Gastroesophageal sphincter (tissue), 4 donors: ENCODE data around the gene ZPBP2. TPM values are rescaled to one million over a fixed set of nuclear protein-coding genes. Genes with fewer than 3 reads are reported as not detected.
"Not testable (repeated sequence)": the region's sequence is repeated elsewhere in the genome, so short reads cannot be mapped to it uniquely, and the experiment has no call there.

Source experiments
- ATAC-seq: fragments of 150-250 bp; one replicate; pipeline ENCODE4 v1.9.1; 2016; ENCODE audit warnings: mild to moderate bottlenecking, moderate library complexity
- H3K27ac ChIP-seq, 4 donors: fragments of 200-600 bp; sonication (generic) in 3 of 4; 1 replicate in 3 of 4; 2 replicates in 1 of 4; pipeline ENCODE4 v1.5.1; 2016 to 2019
- H3K27me3 ChIP-seq: fragments of 200-600 bp; sonication (generic); one replicate; pipeline ENCODE4 v1.5.1; 2019
- H3K36me3 ChIP-seq, 2 donors: fragments of 200-600 bp; sonication (generic); one replicate each; pipeline ENCODE4 v1.5.1; 2019; ENCODE audit warnings: control low read depth in 1 of 2
- H3K4me1 ChIP-seq, 3 donors: fragments of 200-600 bp; sonication (generic); 1 replicate in 2 of 3; 2 replicates in 1 of 3; pipeline ENCODE4 v1.5.1; 2016 to 2019; ENCODE audit warnings: control low read depth in 2 of 3
- H3K4me3 ChIP-seq, 2 donors: fragments of 200-600 bp; sonication (generic); one replicate each; pipeline ENCODE4 v1.5.1; 2019; ENCODE audit warnings: mild to moderate bottlenecking in 1 of 2, moderate library complexity in 1 of 2
- H3K9me3 ChIP-seq, 3 donors: fragments of 200-600 bp; sonication (generic); one replicate each; pipeline ENCODE4 v1.5.1; 2017 to 2019; ENCODE audit warnings: control low read depth in 2 of 3
- EP300 ChIP-seq: sonication (generic); formaldehyde crosslinking; IDR thresholded peaks from one replicate; pipeline ENCODE4 v1.6.1; 2017; ENCODE audit warnings: antibody characterized with exemption, mild to moderate bottlenecking
- POLR2A ChIP-seq, 2 donors: fragments of 450-650 bp; IDR thresholded peaks; one replicate each; pipeline ENCODE4 v1.6.1; 2017; ENCODE audit warnings: antibody characterized with exemption in 2 of 2, mild to moderate bottlenecking in 2 of 2, moderate library complexity in 1 of 2
- POLR2AphosphoS5 ChIP-seq: sonication (generic); formaldehyde crosslinking; IDR thresholded peaks from one replicate; pipeline ENCODE4 v1.6.1; 2017; ENCODE audit warnings: antibody characterized with exemption
- whole genome bisulfite sequencing, 2 donors: methylation state at CpG; one replicate each; pipeline ENCODE4 v1.1.5; 2018; ENCODE audit warnings: low coverage in 1 of 2; 5-methylcytosine and 5-hydroxymethylcytosine counted together
- total RNA-seq, 4 donors: library from RNA; depleted of rRNA; stranded (reverse); fragments of >200 nt; gene quantifications; one replicate each; pipeline ENCODE4 v1.1.0, GENCODE V29; 2016
- TF ChIP-seq, protein P1 (sequence below), 4 experiments: fragments of 200-600 bp in 2 of 4; fragments of 450-650 bp in 2 of 4; sonication (generic) in 1 of 4; IDR thresholded peaks; one replicate each; pipeline ENCODE4 v1.5.1; 2017 to 2019; ENCODE audit warnings: antibody characterized with exemption in 4 of 4, mild to moderate bottlenecking in 2 of 4, moderate library complexity in 2 of 4

Gene ZPBP2
- total RNA-seq, 4 donors from 2014 or later = not detected

DNA sequence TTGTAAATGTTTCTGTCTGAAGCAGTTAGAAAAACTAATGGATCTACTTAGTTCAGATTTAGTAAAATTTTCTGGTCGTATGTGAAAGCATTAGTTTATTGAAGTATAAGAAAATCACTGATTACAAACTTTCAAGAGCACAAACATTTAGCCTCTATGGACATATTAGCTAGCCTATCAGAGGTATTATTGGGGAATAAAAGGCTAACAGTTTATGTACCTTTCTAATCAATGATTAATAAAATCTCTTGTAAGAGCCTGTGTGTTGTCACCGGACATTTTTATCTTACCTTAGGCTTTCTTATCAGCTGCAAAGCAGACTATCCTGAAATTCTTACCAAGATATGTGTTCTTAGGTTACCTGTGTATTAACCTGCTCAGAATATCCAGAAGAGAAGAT is 21.2 kb downstream of the ZPBP2 start:
- Histone ChIP-seq H3K9me3 (peaks cover 0 to 5% (median 0%) of the 10 kb centered on the region in 3 donors), H3K27ac (no peak overlapping the region), H3K4me1 (no peaks in the 10 kb centered on the region), H3K27me3 (peaks cover 69% of the 10 kb centered on the region), H3K4me3 (no peak overlapping the region), H3K36me3 (no peaks in the 10 kb centered on the region)
- no peak for ATAC-seq
- 21 to 29% methylated on average over 2 of the region's 2 CpGs for WGBS, 2 donors
- TF ChIP-seq, protein P1, sequence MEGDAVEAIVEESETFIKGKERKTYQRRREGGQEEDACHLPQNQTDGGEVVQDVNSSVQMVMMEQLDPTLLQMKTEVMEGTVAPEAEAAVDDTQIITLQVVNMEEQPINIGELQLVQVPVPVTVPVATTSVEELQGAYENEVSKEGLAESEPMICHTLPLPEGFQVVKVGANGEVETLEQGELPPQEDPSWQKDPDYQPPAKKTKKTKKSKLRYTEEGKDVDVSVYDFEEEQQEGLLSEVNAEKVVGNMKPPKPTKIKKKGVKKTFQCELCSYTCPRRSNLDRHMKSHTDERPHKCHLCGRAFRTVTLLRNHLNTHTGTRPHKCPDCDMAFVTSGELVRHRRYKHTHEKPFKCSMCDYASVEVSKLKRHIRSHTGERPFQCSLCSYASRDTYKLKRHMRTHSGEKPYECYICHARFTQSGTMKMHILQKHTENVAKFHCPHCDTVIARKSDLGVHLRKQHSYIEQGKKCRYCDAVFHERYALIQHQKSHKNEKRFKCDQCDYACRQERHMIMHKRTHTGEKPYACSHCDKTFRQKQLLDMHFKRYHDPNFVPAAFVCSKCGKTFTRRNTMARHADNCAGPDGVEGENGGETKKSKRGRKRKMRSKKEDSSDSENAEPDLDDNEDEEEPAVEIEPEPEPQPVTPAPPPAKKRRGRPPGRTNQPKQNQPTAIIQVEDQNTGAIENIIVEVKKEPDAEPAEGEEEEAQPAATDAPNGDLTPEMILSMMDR (IDR thresholded peaks at IDR 0.05) = no peak
- TF ChIP-seq POLR2AphosphoS5 (no peak), EP300 (no peak), POLR2A (IDR thresholded peaks at IDR 0.05) (no peak)

DNA sequence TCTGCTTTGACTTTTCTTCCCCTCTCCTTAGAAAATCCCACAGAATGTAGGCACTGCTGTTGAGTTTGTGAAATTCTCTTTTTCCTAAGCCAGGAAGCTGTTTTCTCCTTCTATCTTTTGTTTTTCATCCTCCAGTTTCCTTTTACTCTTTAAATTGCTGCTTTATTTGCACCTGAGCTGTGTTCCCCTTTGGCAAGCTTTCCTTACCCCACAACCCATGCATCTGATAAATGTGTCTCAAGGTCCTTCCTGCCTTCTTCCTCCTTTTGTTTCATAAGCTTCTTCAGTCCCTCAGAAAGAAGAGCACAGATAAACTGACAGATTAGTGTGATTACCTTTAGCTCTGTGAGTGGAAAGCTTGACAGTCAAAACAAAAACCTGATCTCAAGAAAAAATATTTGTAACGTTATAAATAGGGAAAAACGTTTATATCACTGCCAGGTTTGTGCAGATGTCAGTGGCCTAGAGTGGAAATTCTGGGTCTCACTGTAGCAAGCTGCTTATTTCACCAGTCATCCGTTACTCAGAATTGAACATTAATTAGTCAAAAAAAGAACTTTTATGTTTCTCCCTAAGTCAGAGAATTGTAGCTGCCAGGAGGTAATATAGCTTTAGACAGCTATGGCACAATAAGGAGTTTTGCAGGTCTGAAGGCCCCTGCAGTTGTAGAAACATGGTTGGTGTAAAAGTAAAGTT is 26.8 kb downstream of the ZPBP2 start:
- H3K27ac ChIP-seq = no peak overlapping the region
- WGBS, 2 donors = 11% methylated on average over 3 of the region's 3 CpGs; no CpG with 5 or more reads in 1 of the 2 donors
- no peaks in the 10 kb centered on the region for H3K36me3 ChIP-seq
- no peaks in the 10 kb centered on the region for H3K4me1 ChIP-seq
- H3K4me3 ChIP-seq = no peak overlapping the region
- TF ChIP-seq, protein P1 (IDR thresholded peaks at IDR 0.05) = no peak
- TF ChIP-seq EP300 (no peak), POLR2A (IDR thresholded peaks at IDR 0.05) (no peak), POLR2AphosphoS5 (no peak)
- peaks cover 0 to 5% (median 0%) of the 10 kb centered on the region in 3 donors for H3K9me3 ChIP-seq
- ATAC-seq = no peak
- peaks cover 42% of the 10 kb centered on the region for H3K27me3 ChIP-seq

DNA sequence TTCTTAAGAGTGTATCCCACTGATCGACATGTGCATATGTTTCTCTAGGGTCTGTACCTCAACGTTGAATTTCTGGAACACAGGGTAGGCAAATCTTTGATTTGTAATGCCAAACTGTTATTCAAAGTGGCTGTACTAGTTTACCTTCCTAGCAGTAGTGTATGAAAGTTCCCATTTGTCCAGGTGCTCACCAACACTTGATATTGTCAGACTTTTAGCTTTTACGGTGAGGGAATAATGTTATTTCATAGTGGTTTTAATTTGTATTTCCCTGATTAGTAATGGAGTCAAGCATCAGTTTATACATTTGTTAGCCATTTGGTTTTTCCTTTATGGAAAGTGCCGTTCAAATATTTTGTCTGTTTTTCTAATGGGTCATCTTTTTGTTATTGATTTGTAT is 30.1 kb downstream of the ZPBP2 start:
- ATAC-seq = no peak
- Histone ChIP-seq H3K27me3 (peaks cover 12% of the 10 kb centered on the region), H3K4me1 (no peaks in the 10 kb centered on the region), H3K4me3 (no peak overlapping the region), H3K9me3 (no peaks in the 10 kb centered on the region), H3K36me3 (peaks cover 0 to 2% of the 10 kb centered on the region in 2 donors), H3K27ac (no peak overlapping the region)
- WGBS, 2 donors = 97 to 100% methylated on average over 3 to 4 of the region's 4 CpGs
- no peak for TF ChIP-seq POLR2AphosphoS5
- TF ChIP-seq, protein P1 (IDR thresholded peaks at IDR 0.05) = no peak
- TF ChIP-seq EP300 = no peak
- no peak for TF ChIP-seq POLR2A (IDR thresholded peaks at IDR 0.05)

DNA sequence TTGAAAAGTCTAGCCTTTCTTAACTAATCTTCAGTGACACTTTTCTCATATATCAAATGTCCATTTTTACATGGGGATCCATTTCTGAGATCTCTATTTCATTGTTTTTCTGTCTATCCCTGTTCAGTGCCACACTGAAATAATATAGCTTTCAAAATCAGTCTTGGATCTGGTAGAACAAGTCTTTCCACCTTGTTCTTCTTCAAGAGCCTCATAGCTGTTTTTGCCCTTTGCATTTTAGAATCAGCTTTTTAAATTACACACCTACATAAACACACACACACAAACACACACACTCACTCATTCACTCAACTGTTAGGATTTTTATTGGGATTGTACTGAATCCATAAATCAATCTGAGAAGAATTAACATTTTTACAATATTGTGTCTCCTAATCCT is 31.2 kb downstream of the ZPBP2 start:
- Histone ChIP-seq H3K4me3 (no peak overlapping the region), H3K4me1 (no peaks in the 10 kb centered on the region), H3K36me3 (peaks cover 0 to 12% of the 10 kb centered on the region in 2 donors), H3K9me3 (no peaks in the 10 kb centered on the region), H3K27ac (no peak overlapping the region), H3K27me3 (peaks cover 3% of the 10 kb centered on the region)
- TF ChIP-seq POLR2AphosphoS5 (no peak), EP300 (no peak), POLR2A (IDR thresholded peaks at IDR 0.05) (no peak)
- TF ChIP-seq, protein P1 (IDR thresholded peaks at IDR 0.05) = no peak
- ATAC-seq = no peak

DNA sequence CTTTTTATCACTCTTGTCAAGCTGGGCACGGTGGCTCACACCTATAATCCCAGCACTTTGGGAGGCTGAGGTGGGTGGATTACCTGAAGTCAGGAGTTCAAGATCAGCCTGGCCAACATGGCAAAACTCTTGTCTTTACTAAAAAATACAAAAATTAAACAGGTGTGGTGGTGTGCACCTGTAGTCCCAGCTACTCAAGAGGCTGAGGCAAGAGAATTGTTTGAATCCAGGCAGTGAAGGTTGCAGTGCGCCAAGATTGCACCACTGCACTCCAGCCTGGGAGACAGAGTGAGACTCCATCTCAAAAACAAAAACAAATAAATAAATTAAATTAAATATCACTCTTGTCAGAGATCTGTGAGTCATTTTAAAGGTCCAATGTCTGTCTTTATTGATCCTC is 34.0 kb downstream of the ZPBP2 start:
- not testable (repeated sequence) for ATAC-seq, H3K4me3 ChIP-seq, H3K4me1 ChIP-seq, H3K27me3 ChIP-seq, H3K9me3 ChIP-seq, H3K27ac ChIP-seq
- peaks cover 0 to 12% of the 10 kb centered on the region in 2 donors for H3K36me3 ChIP-seq
- WGBS, 2 donors = 83 to 100% methylated on average over 1 to 2 of the region's 2 CpGs
